Measurements from ENCODE around the gene CST1.

CST1 gene

GRCh38 chr20:23700931-23701330 is 49.8 kb downstream of the CST1 start:
- DNase-seq, result no peak

- no peak for DNase-seq
Observed at GRCh38 chr20:23697947-23698346, 52.8 kb downstream of the CST1 start.
